ENCODE results near the gene ST6GALNAC4. TPM values are rescaled to one million over a fixed set of nuclear protein-coding genes. Genes with fewer than 3 reads are reported as not detected.

The ST6GALNAC4 gene
- total and polyA plus RNA-seq, 10 of the 15 experiments (the other 5 are each of a cell fraction or from before 2014, with no cell fraction given): 4.2 to 63.2 (median 35.2) TPM

GRCh38 chr9:127955294-127956015, 38.6 kb upstream of the ST6GALNAC4 start (continued):
- TF ChIP-seq PAX8 (IDR thresholded peaks at IDR 0.05) (no peak), ZNF384 (IDR thresholded peaks at IDR 0.05; ENCODE audit: borderline replicate concordance, low read depth, low read length) (no peak), RELB (IDR thresholded peaks at IDR 0.05; ENCODE audit: low read depth) (peak; percentile 10; the same call in 1 of the 2 replicates), KDM1A (IDR thresholded peaks at IDR 0.05; ENCODE audit: borderline replicate concordance) (no peak), ATF2 (IDR thresholded peaks at IDR 0.05; ENCODE audit: low read length) (no peak), CEBPB (IDR thresholded peaks at IDR 0.05; ENCODE audit: borderline replicate concordance in 1 of 2, low read depth in 2 of 2, low read length in 2 of 2) (no peak), POLR2AphosphoS2 (IDR thresholded peaks at IDR 0.05; ENCODE audit: low read depth, low read length) (no peak), YY1 (IDR thresholded peaks at IDR 0.05; ENCODE audit: low read depth, low read length) (peak; percentile 61; the same call in 1 of the 2 replicates), ZNF622 (IDR thresholded peaks at IDR 0.05) (no peak), USF2 (IDR thresholded peaks at IDR 0.05; ENCODE audit: borderline replicate concordance, low read depth, low read length) (no peak), WRNIP1 (IDR thresholded peaks at IDR 0.05; ENCODE audit: borderline replicate concordance, low read depth, low read length) (no peak), IKZF2 (IDR thresholded peaks at IDR 0.05) (peak in 1 of 2 experiments; percentile 43; a peak in 1 of 4 replicates), SP1 (IDR thresholded peaks at IDR 0.05; ENCODE audit: low read depth, low read length) (no peak), ASH2L (IDR thresholded peaks at IDR 0.05; ENCODE audit: borderline replicate concordance, low read depth) (no peak), POLR2A (IDR thresholded peaks at IDR 0.05; ENCODE audit: low read depth, low read length) (no peak), NR2F1 (conservative IDR thresholded peaks at IDR 0.05) (peak; percentile 64), ZNF592 (IDR thresholded peaks at IDR 0.05) (no peak), SMAD1 (IDR thresholded peaks at IDR 0.05; ENCODE audit: low read depth, partially characterized antibody) (no peak), RCOR1 (conservative IDR thresholded peaks at IDR 0.05; ENCODE audit: low read depth, low read length) (no peak), CHD4 (IDR thresholded peaks at IDR 0.05) (no peak), SUZ12 (IDR thresholded peaks at IDR 0.05; ENCODE audit: unreplicated experiment) (no peak)
